ENCODE measurements around the gene TCF3.

GRCh38 chr19:1646149-1646548 lies 6.3 kb downstream of the TCF3 start:
- TF ChIP-seq POLR2A (IDR thresholded peaks at IDR 0.05; ENCODE audit: low read depth, low read length) (no peak), POLR2AphosphoS5 (IDR thresholded peaks at IDR 0.05; ENCODE audit: low read depth, low read length) (no peak), TAF1 (IDR thresholded peaks at IDR 0.05; ENCODE audit: borderline replicate concordance, low read depth, low read length) (no peak)
